HEK293 (cell line): Measurements from ENCODE around the gene FRYL.
"Not testable (repeated sequence)": the region's sequence is repeated elsewhere in the genome, so short reads cannot be mapped to it uniquely, and the experiment has no call there.

ENCODE experiments used
- CTCF ChIA-PET: fragments of 350-600 bp; formaldehyde crosslinking; extraction: SDS; loops from one replicate; lab custom pipeline; 2021; ENCODE audit warnings: antibody characterized with exemption; lab: Yijun Ruan, JAX
- POLR2A ChIA-PET: fragments of 300-600 bp; formaldehyde crosslinking; extraction: SDS; loops from one replicate; lab custom pipeline; 2020; ENCODE audit warnings: antibody characterized with exemption, inconsistent platforms; lab: Yijun Ruan, JAX
- H3K27ac ChIP-seq: fragments of 200-500 bp; sonication (Bioruptor generic); 2 replicates; pipeline ENCODE4 v1.5.1; 2014; ENCODE audit warnings: low read depth, low read length, control low read depth, inconsistent platforms; ENCODE audit errors: extremely low read depth
- H3K36me3 ChIP-seq, 2 experiments: fragments of 200-500 bp in 1 of 2; sonication (Bioruptor generic) in 1 of 2; 1 replicate in 1 of 2; 2 replicates in 1 of 2; pipeline ENCODE4 v1.5.1; 2014 to 2017; ENCODE audit warnings: inconsistent platforms in 2 of 2, low read length in 2 of 2; ENCODE audit not compliant: control insufficient read depth in 2 of 2, insufficient read depth in 1 of 2
- H3K4me1 ChIP-seq: fragments of 200-500 bp; sonication (Bioruptor generic); 2 replicates; pipeline ENCODE4 v1.5.1; 2014; ENCODE audit warnings: mild to moderate bottlenecking, low read length, inconsistent platforms; ENCODE audit not compliant: control insufficient read depth, insufficient read depth
- H3K4me3 ChIP-seq: 2 replicates; pipeline ENCODE4 v1.5.1; 2011; ENCODE audit warnings: low read depth, mild to moderate bottlenecking, control low read depth, low read length, moderate library complexity
- H3K9me3 ChIP-seq: fragments of 200-500 bp; sonication (Bioruptor generic); 2 replicates; pipeline ENCODE4 v1.5.1; 2014; ENCODE audit warnings: low read depth, low read length, inconsistent platforms; ENCODE audit not compliant: control insufficient read depth, insufficient read depth
- GLI4 ChIP-seq: fragments of 450-650 bp; formaldehyde crosslinking; IDR thresholded peaks from 2 replicates; pipeline ENCODE4 v1.5.1; 2016; ENCODE audit warnings: missing biosample characterization, missing genetic modification characterization
- PRDM2 ChIP-seq: fragments of 450-650 bp; formaldehyde crosslinking; IDR thresholded peaks from 2 replicates; pipeline ENCODE4 v1.5.1; 2016; ENCODE audit warnings: missing biosample characterization, missing genetic modification characterization, borderline replicate concordance
- SP2 ChIP-seq: fragments of 450-650 bp; formaldehyde crosslinking; IDR thresholded peaks from 2 replicates; pipeline ENCODE4 v1.5.1; 2016; ENCODE audit warnings: missing biosample characterization, missing genetic modification characterization
- YY1 ChIP-seq: fragments of 450-650 bp; formaldehyde crosslinking; IDR thresholded peaks from 2 replicates; pipeline ENCODE4 v1.5.1; 2018; ENCODE audit warnings: missing biosample characterization, missing genetic modification characterization
- ZNF146 ChIP-seq: fragments of 450-650 bp; formaldehyde crosslinking; IDR thresholded peaks from 2 replicates; pipeline ENCODE4 v1.5.1; 2016; ENCODE audit warnings: missing biosample characterization, missing genetic modification characterization
- ZNF391 ChIP-seq: fragments of 450-650 bp; formaldehyde crosslinking; IDR thresholded peaks from 2 replicates; pipeline ENCODE4 v1.5.1; 2016; ENCODE audit warnings: low read depth, missing biosample characterization, missing genetic modification characterization, borderline replicate concordance
- ZNF544 ChIP-seq: fragments of 450-650 bp; formaldehyde crosslinking; IDR thresholded peaks from 2 replicates; pipeline ENCODE4 v1.5.0; 2017; ENCODE audit warnings: missing biosample characterization, missing genetic modification characterization
- ZNF548 ChIP-seq: fragments of 450-650 bp; formaldehyde crosslinking; IDR thresholded peaks from 2 replicates; pipeline ENCODE4 v1.5.1; 2016; ENCODE audit warnings: missing biosample characterization, missing genetic modification characterization
- ZNF561 ChIP-seq: fragments of 450-650 bp; IDR thresholded peaks from 2 replicates; pipeline ENCODE4 v1.5.1; 2018; ENCODE audit warnings: missing biosample characterization, missing genetic modification characterization, borderline replicate concordance
- TF ChIP-seq, protein P1 (sequence below): fragments of 450-650 bp; formaldehyde crosslinking; IDR thresholded peaks from 2 replicates; pipeline ENCODE4 v1.5.1; 2016; ENCODE audit warnings: missing biosample characterization, missing genetic modification characterization
- TF ChIP-seq, protein P2 (sequence below): fragments of 450-650 bp; formaldehyde crosslinking; IDR thresholded peaks from 2 replicates; pipeline ENCODE4 v1.5.1; 2016; ENCODE audit warnings: missing biosample characterization, missing genetic modification characterization, low read depth

Gene FRYL

GRCh38 chr4:48762408-48762807 lies 17.7 kb downstream of the FRYL start (continued):
- TF ChIP-seq, protein P1, sequence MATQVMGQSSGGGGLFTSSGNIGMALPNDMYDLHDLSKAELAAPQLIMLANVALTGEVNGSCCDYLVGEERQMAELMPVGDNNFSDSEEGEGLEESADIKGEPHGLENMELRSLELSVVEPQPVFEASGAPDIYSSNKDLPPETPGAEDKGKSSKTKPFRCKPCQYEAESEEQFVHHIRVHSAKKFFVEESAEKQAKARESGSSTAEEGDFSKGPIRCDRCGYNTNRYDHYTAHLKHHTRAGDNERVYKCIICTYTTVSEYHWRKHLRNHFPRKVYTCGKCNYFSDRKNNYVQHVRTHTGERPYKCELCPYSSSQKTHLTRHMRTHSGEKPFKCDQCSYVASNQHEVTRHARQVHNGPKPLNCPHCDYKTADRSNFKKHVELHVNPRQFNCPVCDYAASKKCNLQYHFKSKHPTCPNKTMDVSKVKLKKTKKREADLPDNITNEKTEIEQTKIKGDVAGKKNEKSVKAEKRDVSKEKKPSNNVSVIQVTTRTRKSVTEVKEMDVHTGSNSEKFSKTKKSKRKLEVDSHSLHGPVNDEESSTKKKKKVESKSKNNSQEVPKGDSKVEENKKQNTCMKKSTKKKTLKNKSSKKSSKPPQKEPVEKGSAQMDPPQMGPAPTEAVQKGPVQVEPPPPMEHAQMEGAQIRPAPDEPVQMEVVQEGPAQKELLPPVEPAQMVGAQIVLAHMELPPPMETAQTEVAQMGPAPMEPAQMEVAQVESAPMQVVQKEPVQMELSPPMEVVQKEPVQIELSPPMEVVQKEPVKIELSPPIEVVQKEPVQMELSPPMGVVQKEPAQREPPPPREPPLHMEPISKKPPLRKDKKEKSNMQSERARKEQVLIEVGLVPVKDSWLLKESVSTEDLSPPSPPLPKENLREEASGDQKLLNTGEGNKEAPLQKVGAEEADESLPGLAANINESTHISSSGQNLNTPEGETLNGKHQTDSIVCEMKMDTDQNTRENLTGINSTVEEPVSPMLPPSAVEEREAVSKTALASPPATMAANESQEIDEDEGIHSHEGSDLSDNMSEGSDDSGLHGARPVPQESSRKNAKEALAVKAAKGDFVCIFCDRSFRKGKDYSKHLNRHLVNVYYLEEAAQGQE: no peak
- TF ChIP-seq PRDM2 (tag by site-specific recombination): no peak
- TF ChIP-seq GLI4 (tag by site-specific recombination): no peak

GRCh38 chr4:48761286-48761685 lies 18.8 kb downstream of the FRYL start:
- TF ChIP-seq ZNF391 (tag by site-specific recombination): no peak
- no peak for TF ChIP-seq YY1 (tag by site-specific recombination)
- TF ChIP-seq ZNF561: no peak
- no peak for TF ChIP-seq ZNF548 (tag by site-specific recombination)
- TF ChIP-seq SP2 (tag by site-specific recombination): no peak
- TF ChIP-seq ZNF544 (tag by site-specific recombination): no peak
- TF ChIP-seq, protein P2, sequence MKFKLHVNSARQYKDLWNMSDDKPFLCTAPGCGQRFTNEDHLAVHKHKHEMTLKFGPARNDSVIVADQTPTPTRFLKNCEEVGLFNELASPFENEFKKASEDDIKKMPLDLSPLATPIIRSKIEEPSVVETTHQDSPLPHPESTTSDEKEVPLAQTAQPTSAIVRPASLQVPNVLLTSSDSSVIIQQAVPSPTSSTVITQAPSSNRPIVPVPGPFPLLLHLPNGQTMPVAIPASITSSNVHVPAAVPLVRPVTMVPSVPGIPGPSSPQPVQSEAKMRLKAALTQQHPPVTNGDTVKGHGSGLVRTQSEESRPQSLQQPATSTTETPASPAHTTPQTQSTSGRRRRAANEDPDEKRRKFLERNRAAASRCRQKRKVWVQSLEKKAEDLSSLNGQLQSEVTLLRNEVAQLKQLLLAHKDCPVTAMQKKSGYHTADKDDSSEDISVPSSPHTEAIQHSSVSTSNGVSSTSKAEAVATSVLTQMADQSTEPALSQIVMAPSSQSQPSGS (tag by site-specific recombination): no peak
- no peaks in the 10 kb centered on the region for H3K36me3 ChIP-seq

GRCh38 chr4:48758703-48759102 lies 21.4 kb downstream of the FRYL start:
- CTCF ChIA-PET, H3K9me3 ChIP-seq, POLR2A ChIA-PET: not testable (repeated sequence)

More at GRCh38 chr4:48761286-48761685, 18.8 kb downstream of the FRYL start:
- Histone ChIP-seq H3K9me3 (no peaks in the 10 kb centered on the region), H3K4me3 (no peak overlapping the region), H3K4me1 (no peaks in the 10 kb centered on the region), H3K27ac (no peak overlapping the region)
- ChIA-PET CTCF (no interaction called here), POLR2A (no interaction called here)

More at GRCh38 chr4:48758703-48759102, 21.4 kb downstream of the FRYL start:
- H3K36me3 ChIP-seq, H3K27ac ChIP-seq, H3K4me3 ChIP-seq, H3K4me1 ChIP-seq: not testable (repeated sequence)
- TF ChIP-seq ZNF146: peak; percentile 80
